Lower leg skin (tissue), 3 donors: ENCODE measurements around the gene SLC8A1.

Experiments used
- POLR2A ChIP-seq, 2 donors: fragments of 450-650 bp; IDR thresholded peaks; one replicate each; pipeline ENCODE4 v1.6.1; 2016 to 2017; ENCODE audit warnings: antibody characterized with exemption in 2 of 2, mild to moderate bottlenecking in 1 of 2, moderate library complexity in 1 of 2
- TF ChIP-seq, protein P1 (sequence below), 3 donors: fragments of 450-650 bp; IDR thresholded peaks; one replicate each; pipeline ENCODE4 v1.5.1; 2016; ENCODE audit warnings: antibody characterized with exemption in 3 of 3, mild to moderate bottlenecking in 3 of 3, moderate library complexity in 2 of 3

DNA sequence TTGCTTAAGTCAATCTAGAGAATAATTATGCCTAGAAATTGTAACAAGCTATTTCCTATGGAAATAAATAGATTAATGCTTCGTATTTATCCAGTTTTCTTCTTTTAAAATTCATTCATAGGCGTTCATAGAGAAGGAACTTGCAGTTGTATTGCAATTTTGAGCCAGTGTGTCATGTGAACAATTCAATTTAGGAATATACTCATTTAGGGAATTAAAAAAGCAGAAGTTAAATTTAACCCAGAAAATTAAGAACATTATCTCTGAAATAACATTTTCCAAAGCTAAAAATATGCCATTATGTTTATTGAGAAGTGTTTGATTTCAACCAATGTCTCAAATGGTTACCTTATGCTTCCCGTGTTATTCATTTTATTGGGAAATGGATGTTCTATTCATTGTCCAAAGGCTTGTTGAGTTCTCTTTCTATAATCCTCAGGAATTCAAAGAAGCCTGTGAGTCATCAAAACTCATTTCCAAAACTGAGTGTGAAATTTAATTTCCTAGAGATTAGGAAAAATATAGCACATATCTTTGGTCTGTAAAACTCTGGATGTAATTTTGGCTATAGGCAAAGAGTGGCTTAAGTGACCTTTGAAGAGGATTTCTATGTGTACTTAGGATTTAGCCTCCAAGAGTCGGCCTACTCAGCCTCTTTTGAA, 99.7 kb downstream of the SLC8A1 start:
- TF ChIP-seq, protein P1, sequence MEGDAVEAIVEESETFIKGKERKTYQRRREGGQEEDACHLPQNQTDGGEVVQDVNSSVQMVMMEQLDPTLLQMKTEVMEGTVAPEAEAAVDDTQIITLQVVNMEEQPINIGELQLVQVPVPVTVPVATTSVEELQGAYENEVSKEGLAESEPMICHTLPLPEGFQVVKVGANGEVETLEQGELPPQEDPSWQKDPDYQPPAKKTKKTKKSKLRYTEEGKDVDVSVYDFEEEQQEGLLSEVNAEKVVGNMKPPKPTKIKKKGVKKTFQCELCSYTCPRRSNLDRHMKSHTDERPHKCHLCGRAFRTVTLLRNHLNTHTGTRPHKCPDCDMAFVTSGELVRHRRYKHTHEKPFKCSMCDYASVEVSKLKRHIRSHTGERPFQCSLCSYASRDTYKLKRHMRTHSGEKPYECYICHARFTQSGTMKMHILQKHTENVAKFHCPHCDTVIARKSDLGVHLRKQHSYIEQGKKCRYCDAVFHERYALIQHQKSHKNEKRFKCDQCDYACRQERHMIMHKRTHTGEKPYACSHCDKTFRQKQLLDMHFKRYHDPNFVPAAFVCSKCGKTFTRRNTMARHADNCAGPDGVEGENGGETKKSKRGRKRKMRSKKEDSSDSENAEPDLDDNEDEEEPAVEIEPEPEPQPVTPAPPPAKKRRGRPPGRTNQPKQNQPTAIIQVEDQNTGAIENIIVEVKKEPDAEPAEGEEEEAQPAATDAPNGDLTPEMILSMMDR (IDR thresholded peaks at IDR 0.05): no peak
- no peak for TF ChIP-seq POLR2A (IDR thresholded peaks at IDR 0.05)
